Panc1 (cell line): ENCODE measurements around the gene LAMA5. TPM values are rescaled to one million over a fixed set of nuclear protein-coding genes. Genes with fewer than 3 reads are reported as not detected.

Source experiments
- ATAC-seq: fragments of 200-7000 bp; cut with Tn5 transposase; 2 replicates; pipeline ENCODE4 v1.9.1; 2020; ENCODE audit warnings: mild to moderate bottlenecking, moderate library complexity
- BruUV-seq: library from RNA; stranded (reverse); fragments of 400-500 nt; replicated peaks from 2 replicates; lab custom pipeline; 2021; lab: Mats Ljungman, UMichigan
- CTCF ChIA-PET: fragments of 300-600 bp; sonication (Branson Sonifier 250); formaldehyde crosslinking; loops from one replicate; lab custom pipeline; 2022; ENCODE audit warnings: antibody characterized with exemption; lab: Charles Lee
- POLR2A ChIA-PET: fragments of 300-600 bp; sonication (Branson Sonifier 250); formaldehyde crosslinking; loops from one replicate; lab custom pipeline; 2022; ENCODE audit warnings: antibody characterized with exemption; lab: Charles Lee
- DNase-seq: peaks from one replicate; pipeline ENCODE4 v3.0.0-alpha.2; 2010; ENCODE audit warnings: low read depth, low spot score
- H3K27ac ChIP-seq: 2 replicates; pipeline ENCODE4 v1.5.1; 2011; ENCODE audit warnings: mild to moderate bottlenecking, low read length, inconsistent platforms
- H3K27me3 ChIP-seq: fragments of 200-500 bp; sonication (Bioruptor generic); 2 replicates; pipeline ENCODE4 v1.6.0; 2014; ENCODE audit warnings: low read length, inconsistent platforms; ENCODE audit not compliant: control insufficient read depth, insufficient read depth
- H3K36me3 ChIP-seq: fragments of 200-500 bp; sonication (Bioruptor generic); 2 replicates; pipeline ENCODE4 v1.5.1; 2014; ENCODE audit warnings: inconsistent platforms, mild to moderate bottlenecking, low read length, moderate library complexity; ENCODE audit not compliant: control insufficient read depth, insufficient read depth
- H3K4me1 ChIP-seq: 2 replicates; pipeline ENCODE4 v1.5.1; 2011; ENCODE audit warnings: inconsistent platforms, mild to moderate bottlenecking, low read length, moderate library complexity; ENCODE audit not compliant: control insufficient read depth, insufficient read depth
- H3K4me3 ChIP-seq, 2 experiments: 2 replicates each; pipeline ENCODE4 v1.5.1; 2011 to 2012; ENCODE audit warnings: low read depth in 2 of 2, low read length in 2 of 2, mild to moderate bottlenecking in 2 of 2, inconsistent platforms in 1 of 2, moderate library complexity in 1 of 2
- H3K9me3 ChIP-seq: fragments of 200-500 bp; sonication (Bioruptor generic); 2 replicates; pipeline ENCODE4 v1.5.1; 2014; ENCODE audit warnings: low read depth, mild to moderate bottlenecking, inconsistent platforms, low read length, moderate library complexity; ENCODE audit not compliant: control insufficient read depth, insufficient read depth
- CTCF ChIP-seq: fragments of 450-650 bp; IDR thresholded peaks from 2 replicates; pipeline ENCODE4 v1.5.1; 2017; ENCODE audit warnings: mild to moderate bottlenecking
- POLR2AphosphoS5 ChIP-seq: IDR thresholded peaks from 2 replicates; pipeline ENCODE4 v1.6.1; 2012; ENCODE audit warnings: mild to moderate bottlenecking, low read depth, low read length, moderate library complexity
- SIN3A ChIP-seq: IDR thresholded peaks from 2 replicates; pipeline ENCODE4 v1.6.1; 2012; ENCODE audit warnings: low read depth, mild to moderate bottlenecking, low read length, moderate library complexity, borderline replicate concordance; ENCODE audit not compliant: insufficient read depth
- TCF7L2 ChIP-seq: IDR thresholded peaks from 2 replicates; pipeline ENCODE4 v1.6.1; 2011; ENCODE audit warnings: mild to moderate bottlenecking, low read depth, low read length, inconsistent platforms
- in situ Hi-C: cut with HindIII; loops from 2 replicates; pipeline ENCODE4 v1.10.0; 2016; ENCODE audit warnings: low sequenced_read_pairs, low pct_unique_long_range_greater_than_20kb
- intact Hi-C: fragments of 100-400 bp; cut with micrococcal nuclease; formaldehyde crosslinking; loops from one replicate; pipeline ENCODE4 v1.10.0; 2022; ENCODE audit not compliant: unreplicated experiment
- total RNA-seq: library from RNA; stranded (reverse); gene quantifications from one replicate; pipeline ENCODE4 v1.2.1, GENCODE V29; 2021; ENCODE audit not compliant: unreplicated experiment
- TF ChIP-seq, protein P1 (sequence below), 2 experiments: IDR thresholded peaks; 2 replicates each; pipeline ENCODE4 v1.6.1; 2011 to 2012; ENCODE audit warnings: low read depth in 2 of 2, control low read depth in 1 of 2, low read length in 1 of 2, mild to moderate bottlenecking in 1 of 2, moderate library complexity in 1 of 2; ENCODE audit not compliant: insufficient read depth in 1 of 2

The LAMA5 gene
- total RNA-seq, 1 experiment from 2014 or later, result 497 TPM

GRCh38 chr20:62313021-62313420, 54.1 kb downstream of the LAMA5 start:
- TF ChIP-seq SIN3A (no peak), POLR2AphosphoS5 (no peak), CTCF (no peak), TCF7L2 (no peak)
- TF ChIP-seq, protein P1, sequence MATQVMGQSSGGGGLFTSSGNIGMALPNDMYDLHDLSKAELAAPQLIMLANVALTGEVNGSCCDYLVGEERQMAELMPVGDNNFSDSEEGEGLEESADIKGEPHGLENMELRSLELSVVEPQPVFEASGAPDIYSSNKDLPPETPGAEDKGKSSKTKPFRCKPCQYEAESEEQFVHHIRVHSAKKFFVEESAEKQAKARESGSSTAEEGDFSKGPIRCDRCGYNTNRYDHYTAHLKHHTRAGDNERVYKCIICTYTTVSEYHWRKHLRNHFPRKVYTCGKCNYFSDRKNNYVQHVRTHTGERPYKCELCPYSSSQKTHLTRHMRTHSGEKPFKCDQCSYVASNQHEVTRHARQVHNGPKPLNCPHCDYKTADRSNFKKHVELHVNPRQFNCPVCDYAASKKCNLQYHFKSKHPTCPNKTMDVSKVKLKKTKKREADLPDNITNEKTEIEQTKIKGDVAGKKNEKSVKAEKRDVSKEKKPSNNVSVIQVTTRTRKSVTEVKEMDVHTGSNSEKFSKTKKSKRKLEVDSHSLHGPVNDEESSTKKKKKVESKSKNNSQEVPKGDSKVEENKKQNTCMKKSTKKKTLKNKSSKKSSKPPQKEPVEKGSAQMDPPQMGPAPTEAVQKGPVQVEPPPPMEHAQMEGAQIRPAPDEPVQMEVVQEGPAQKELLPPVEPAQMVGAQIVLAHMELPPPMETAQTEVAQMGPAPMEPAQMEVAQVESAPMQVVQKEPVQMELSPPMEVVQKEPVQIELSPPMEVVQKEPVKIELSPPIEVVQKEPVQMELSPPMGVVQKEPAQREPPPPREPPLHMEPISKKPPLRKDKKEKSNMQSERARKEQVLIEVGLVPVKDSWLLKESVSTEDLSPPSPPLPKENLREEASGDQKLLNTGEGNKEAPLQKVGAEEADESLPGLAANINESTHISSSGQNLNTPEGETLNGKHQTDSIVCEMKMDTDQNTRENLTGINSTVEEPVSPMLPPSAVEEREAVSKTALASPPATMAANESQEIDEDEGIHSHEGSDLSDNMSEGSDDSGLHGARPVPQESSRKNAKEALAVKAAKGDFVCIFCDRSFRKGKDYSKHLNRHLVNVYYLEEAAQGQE (IDR thresholded peaks at IDR 0.05; ENCODE audit: insufficient read depth in 1 of 2, low read depth in 2 of 2, low read length in 1 of 2), result no peak
- in situ Hi-C loops, result no loop called here
- ChIA-PET CTCF (no interaction called here), POLR2A (no interaction called here)
- DNase-seq (no peak), ATAC-seq (no peak)
- Histone ChIP-seq H3K4me1 (peaks cover 32% of the 10 kb centered on the region), H3K4me3 (no peak overlapping the region), H3K36me3 (peaks cover 20% of the 10 kb centered on the region), H3K9me3 (no peaks in the 10 kb centered on the region), H3K27me3 (no peaks in the 10 kb centered on the region), H3K27ac (no peak overlapping the region)
- intact Hi-C loops, result no loop called here
- no TSS peak for BruUV-seq

DNA sequence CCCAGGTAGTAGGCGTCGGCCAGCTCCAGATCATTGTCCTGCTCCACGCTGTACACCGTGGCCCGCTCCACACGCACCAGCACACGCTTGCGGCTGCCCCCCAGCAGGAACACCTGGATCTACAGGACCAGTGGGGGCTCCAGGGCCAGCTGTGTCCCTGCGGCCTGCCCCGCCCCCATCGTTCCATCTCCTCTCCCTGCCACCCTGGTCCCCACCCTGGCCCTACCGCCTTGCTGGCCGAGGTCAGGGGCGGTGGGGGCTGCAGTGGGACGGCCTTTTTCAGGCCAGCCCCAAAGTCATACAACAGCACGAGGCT, 54.5 kb downstream of the LAMA5 start:
- Histone ChIP-seq H3K4me1 (peaks cover 36% of the 10 kb centered on the region), H3K36me3 (peaks cover 20% of the 10 kb centered on the region), H3K27me3 (no peaks in the 10 kb centered on the region), H3K27ac (no peak overlapping the region), H3K4me3 (no peak overlapping the region), H3K9me3 (no peaks in the 10 kb centered on the region)
- DNase-seq (no peak), ATAC-seq (no peak)
- intact Hi-C loops (no loop called here), in situ Hi-C loops (no loop called here)
- BruUV-seq, result no TSS peak
- CTCF ChIA-PET, result no interaction called here
- TF ChIP-seq POLR2AphosphoS5, result no peak
- TF ChIP-seq SIN3A, result no peak
- no peak for TF ChIP-seq CTCF
- TF ChIP-seq, protein P1 (IDR thresholded peaks at IDR 0.05; ENCODE audit: insufficient read depth in 1 of 2, low read depth in 2 of 2, low read length in 1 of 2), result no peak
- no peak for TF ChIP-seq TCF7L2
- POLR2A ChIA-PET, result no interaction called here
